Nephron (organoid): Measurements from ENCODE around the gene CDC25C.
A peak's percentile ranks its signal among the peaks of the same experiment; 100 is the strongest.

Experiments
- H3K27ac Mint-ChIP-seq, 3 experiments: 2 replicates each; pipeline ENCODE4 v1.8.0; 2020; ENCODE audit warnings: mixed read lengths in 3 of 3, mild to moderate bottlenecking in 2 of 3, moderate library complexity in 1 of 3
- H3K27me3 Mint-ChIP-seq: 2 replicates; pipeline ENCODE4 v1.8.0; 2021; ENCODE audit warnings: low read depth, mild to moderate bottlenecking, moderate library complexity, mixed read lengths
- H3K36me3 Mint-ChIP-seq: 2 replicates; pipeline ENCODE4 v1.8.0; 2020; ENCODE audit warnings: low read depth, mixed read lengths
- H3K4me1 Mint-ChIP-seq: 2 replicates; pipeline ENCODE4 v1.8.0; 2020; ENCODE audit warnings: mixed read lengths
- H3K4me3 Mint-ChIP-seq, 3 experiments: 2 replicates each; pipeline ENCODE4 v1.8.0; 2020; ENCODE audit warnings: mild to moderate bottlenecking in 3 of 3, mixed read lengths in 3 of 3, moderate library complexity in 2 of 3
- H3K9me3 Mint-ChIP-seq: 2 replicates; pipeline ENCODE4 v1.8.0; 2020; ENCODE audit warnings: mixed read lengths
- CTCF ChIP-seq, 3 experiments: fragments of 200-600 bp; sonication (generic); IDR thresholded peaks; one replicate each; pipeline ENCODE4 v1.5.0; 2021; ENCODE audit warnings: antibody characterized with exemption in 3 of 3; ENCODE audit not compliant: unreplicated experiment in 3 of 3

CDC25C gene

GRCh38 chr5:138354926-138355378 lies 23.3 kb upstream of the CDC25C start:
- H3K9me3 Mint-ChIP-seq, result peaks cover 10% of the 10 kb centered on the region
- peaks cover 30% of the 10 kb centered on the region for H3K4me1 Mint-ChIP-seq
- no peak for TF ChIP-seq CTCF (IDR thresholded peaks at IDR 0.05; ENCODE audit: unreplicated experiment in 3 of 3)
- H3K27ac Mint-ChIP-seq, result peak overlapping the region; percentile 97 to 99 (median 99)
- peak overlapping the region; percentile 92 to 100 (median 98) for H3K4me3 Mint-ChIP-seq
- H3K27me3 Mint-ChIP-seq, result no peaks in the 10 kb centered on the region
- peaks cover 23% of the 10 kb centered on the region for H3K36me3 Mint-ChIP-seq

DNA sequence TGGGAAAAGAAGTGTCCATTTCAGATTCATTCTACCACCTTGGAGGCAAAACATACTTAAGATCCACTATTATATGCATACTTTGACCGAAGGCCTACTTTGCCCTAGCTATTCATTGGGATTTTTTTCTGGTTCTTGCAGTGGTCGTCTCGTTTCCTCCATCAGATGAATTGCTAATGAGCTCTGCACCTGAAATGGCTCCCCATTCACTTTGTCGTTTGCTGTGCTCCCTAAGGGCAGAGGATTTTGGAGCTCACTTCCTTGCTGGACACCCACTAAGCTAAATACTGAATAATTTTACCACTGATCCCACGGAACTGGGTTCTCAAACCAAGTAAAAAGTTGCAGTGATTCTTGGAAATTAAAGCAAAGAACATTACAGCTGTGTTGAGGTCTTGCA lies 22.8 kb upstream of the CDC25C start:
- Mint-ChIP-seq H3K36me3 (peaks cover 23% of the 10 kb centered on the region), H3K4me3 (peak overlapping the region; percentile 92 to 100 (median 98)), H3K9me3 (peaks cover 10% of the 10 kb centered on the region), H3K27ac (peak overlapping the region; percentile 97 to 99 (median 99)), H3K4me1 (peaks cover 30% of the 10 kb centered on the region), H3K27me3 (no peaks in the 10 kb centered on the region)
- no peak for TF ChIP-seq CTCF (IDR thresholded peaks at IDR 0.05; ENCODE audit: unreplicated experiment in 3 of 3)

DNA sequence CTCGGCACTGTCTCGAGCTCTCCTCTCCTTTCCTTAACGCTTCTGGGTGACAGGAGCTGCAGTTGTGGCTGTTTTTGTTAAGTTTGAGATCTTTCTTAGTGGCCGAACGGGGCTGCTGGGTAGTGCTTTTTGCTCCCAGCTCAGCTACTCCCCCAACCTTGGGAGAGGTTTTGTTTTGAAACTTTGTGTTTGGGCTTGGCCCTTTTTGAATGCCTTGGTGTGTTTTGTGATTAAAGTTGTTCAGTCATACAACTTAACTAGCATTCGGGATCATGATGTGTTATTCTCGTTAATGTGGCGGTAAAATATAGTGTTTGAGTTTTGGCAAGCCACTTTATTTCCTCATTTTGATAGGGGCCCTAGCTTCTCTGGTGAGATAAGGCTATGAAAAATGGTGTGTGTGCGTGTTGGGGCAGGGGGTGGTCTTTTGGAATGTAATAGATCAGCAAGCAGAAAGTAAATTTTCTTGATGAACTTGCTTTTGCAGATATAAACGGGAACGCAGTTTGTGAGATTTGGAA lies 22.0 kb upstream of the CDC25C start:
- H3K36me3 Mint-ChIP-seq, result peaks cover 30% of the 10 kb centered on the region
- peak overlapping the region; percentile 97 to 99 (median 99) for H3K27ac Mint-ChIP-seq
- H3K9me3 Mint-ChIP-seq, result peaks cover 10% of the 10 kb centered on the region
- H3K27me3 Mint-ChIP-seq, result no peaks in the 10 kb centered on the region
- peak overlapping the region; percentile 92 to 100 (median 98) for H3K4me3 Mint-ChIP-seq
- TF ChIP-seq CTCF (IDR thresholded peaks at IDR 0.05; ENCODE audit: unreplicated experiment in 3 of 3), result no peak
- peaks cover 30% of the 10 kb centered on the region for H3K4me1 Mint-ChIP-seq

GRCh38 chr5:138352722-138353559 lies 21.3 kb upstream of the CDC25C start:
- Mint-ChIP-seq H3K9me3 (peaks cover 10% of the 10 kb centered on the region), H3K4me1 (peaks cover 30% of the 10 kb centered on the region), H3K27ac (peak overlapping the region; percentile 97 to 99 (median 99)), H3K36me3 (peaks cover 34% of the 10 kb centered on the region), H3K27me3 (no peaks in the 10 kb centered on the region), H3K4me3 (peak overlapping the region; percentile 92 to 100 (median 98))
- peak in 1 of 3 experiments; percentile 6 for TF ChIP-seq CTCF (IDR thresholded peaks at IDR 0.05; ENCODE audit: unreplicated experiment in 3 of 3)

DNA sequence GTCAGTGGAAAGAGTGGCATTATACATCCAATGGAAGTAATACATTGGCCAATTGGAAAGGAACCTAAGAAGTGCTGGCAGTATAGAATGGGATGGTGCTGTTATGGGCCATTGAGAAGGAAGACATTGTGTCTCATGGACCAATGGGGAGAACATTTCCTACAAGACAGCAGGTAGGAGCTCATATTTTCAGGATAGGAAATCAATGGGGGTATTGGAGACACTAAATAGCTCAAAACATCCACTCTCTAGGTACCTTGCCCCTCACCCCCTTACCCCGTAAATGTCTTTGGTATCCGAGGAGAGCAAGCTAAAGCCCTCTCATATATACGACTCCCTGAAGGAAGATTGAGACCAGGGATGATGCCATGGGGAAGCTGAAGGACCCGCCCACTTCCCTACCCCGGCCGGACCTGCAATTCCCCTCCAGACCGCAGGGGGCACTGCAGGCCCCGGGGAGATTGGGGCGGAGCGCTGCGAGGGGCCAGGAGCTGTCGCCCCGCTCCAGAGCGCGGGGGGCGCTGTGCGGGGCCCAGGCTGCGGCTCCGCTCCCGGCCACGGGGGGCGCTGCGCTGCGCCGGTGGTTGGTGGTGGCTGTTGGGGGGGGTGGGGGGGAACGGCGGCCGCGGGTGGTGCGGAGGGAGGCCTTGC lies 20.6 kb upstream of the CDC25C start, which contains the start of gene KDM3B:
KDM3B (plus strand) TSS at position 615 of the 651 bp plus-strand sequence. CDS start 111 bp downstream, outside the sequence.
- Mint-ChIP-seq H3K27me3 (no peaks in the 10 kb centered on the region), H3K36me3 (peaks cover 40% of the 10 kb centered on the region), H3K9me3 (peaks cover 10% of the 10 kb centered on the region), H3K27ac (peak within 1 kb of the TSS; percentile 97 to 99 (median 99)), H3K4me1 (peaks cover 30% of the 10 kb centered on the region), H3K4me3 (peak within 1 kb of the TSS; percentile 92 to 100 (median 98))
- TF ChIP-seq CTCF (IDR thresholded peaks at IDR 0.05; ENCODE audit: unreplicated experiment in 3 of 3), result peak; percentile 99 to 100 (median 99)
